22Rv1 (cell line): Measurements from ENCODE around the gene CIB4.

Experiments used
- H3K27ac ChIP-seq: fragments of 450-650 bp; 2 replicates; pipeline ENCODE4 v1.5.1; 2017
- CTCF ChIP-seq: fragments of 450-650 bp; IDR thresholded peaks from 2 replicates; pipeline ENCODE4 v1.5.1; 2017; ENCODE audit warnings: mild to moderate bottlenecking
- ZFX ChIP-seq: fragments of 450-650 bp; IDR thresholded peaks from 2 replicates; pipeline ENCODE4 v1.6.1; 2017; ENCODE audit warnings: antibody characterized with exemption, borderline replicate concordance

CIB4 gene

GRCh38 chr2:26574900-26575560 is 66.1 kb downstream of the CIB4 start:
- no peak for TF ChIP-seq CTCF
- no peak for TF ChIP-seq ZFX

GRCh38 chr2:26574066-26574899 is 66.9 kb downstream of the CIB4 start:
- TF ChIP-seq ZFX (no peak), CTCF (no peak)
- H3K27ac ChIP-seq = no peak overlapping the region

More at GRCh38 chr2:26574900-26575560, 66.1 kb downstream of the CIB4 start:
- H3K27ac ChIP-seq = no peak overlapping the region

GRCh38 chr2:26573241-26573925 is 67.8 kb downstream of the CIB4 start:
- TF ChIP-seq ZFX (no peak), CTCF (no peak)
- no peak overlapping the region for H3K27ac ChIP-seq

GRCh38 chr2:26572591-26572990 is 68.6 kb downstream of the CIB4 start:
- TF ChIP-seq CTCF (no peak), ZFX (no peak)
- no peak overlapping the region for H3K27ac ChIP-seq

GRCh38 chr2:26571316-26571715 is 69.8 kb downstream of the CIB4 start:
- TF ChIP-seq ZFX = no peak
- no peak for TF ChIP-seq CTCF
- H3K27ac ChIP-seq = no peak overlapping the region

- TF ChIP-seq ZFX (no peak), CTCF (no peak)
- no peak overlapping the region for H3K27ac ChIP-seq
These were observed 71.1 kb downstream of the CIB4 start for GRCh38 chr2:26570083-26570430.
